ENCODE data around the gene SEMA3G.

The SEMA3G gene

DNA sequence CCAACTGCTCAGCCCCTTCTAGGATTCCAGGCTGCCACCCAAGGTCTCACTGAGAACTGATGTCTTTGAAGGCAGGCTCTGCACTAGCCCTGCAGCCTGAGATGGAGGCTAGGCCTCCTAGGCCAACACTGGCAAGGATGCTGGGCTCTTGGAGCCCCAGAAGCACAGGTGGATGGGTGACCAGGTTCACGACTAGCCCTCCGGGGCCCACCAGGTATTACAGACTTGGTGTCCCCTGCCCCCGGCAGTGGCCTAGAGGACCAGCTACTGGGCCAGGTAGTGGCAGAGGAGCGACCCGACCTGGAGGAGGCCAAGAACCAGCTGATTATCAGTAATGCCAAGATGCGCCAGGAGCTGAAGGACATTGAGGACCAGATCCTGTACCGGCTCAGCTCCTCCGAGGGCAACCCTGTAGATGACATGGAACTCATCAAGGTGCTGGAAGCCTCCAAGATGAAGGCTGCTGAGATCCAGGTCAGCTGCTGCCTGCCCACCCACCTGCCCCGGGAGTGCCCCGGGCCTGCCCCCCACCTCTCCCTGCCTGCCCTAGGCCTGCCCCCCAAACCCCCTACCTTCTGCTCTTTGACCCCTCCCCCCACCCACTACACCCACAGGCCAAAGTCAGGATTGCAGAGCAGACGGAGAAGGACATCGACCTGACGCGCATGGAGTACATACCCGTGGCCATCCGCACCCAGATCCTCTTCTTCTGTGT, 52.5 kb downstream of the SEMA3G start:
- DNase-seq: no peak
- in situ Hi-C loops (cut with HindIII; ENCODE audit: low pct_ligation_motif_present, low pct_unique_long_range_greater_than_20kb, low sequenced_read_pairs): no loop called here

DNA sequence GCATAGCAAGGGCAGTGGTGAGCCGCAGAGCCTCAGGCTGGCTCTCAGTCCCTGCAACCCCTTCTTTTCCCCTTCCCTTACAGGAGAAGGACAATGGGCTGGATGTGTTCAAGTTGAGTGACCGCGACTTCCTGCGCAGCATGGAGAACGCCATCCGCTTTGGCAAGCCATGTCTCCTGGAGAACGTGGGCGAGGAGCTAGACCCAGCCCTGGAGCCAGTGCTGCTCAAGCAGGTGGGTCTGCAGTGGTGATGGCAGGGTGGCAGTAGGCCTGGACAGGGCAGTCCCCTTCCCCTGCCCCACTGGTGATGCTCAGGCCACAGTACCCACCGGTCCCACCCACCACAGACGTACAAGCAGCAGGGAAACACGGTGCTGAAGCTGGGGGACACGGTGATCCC, 53.8 kb downstream of the SEMA3G start:
- in situ Hi-C loops (cut with HindIII; ENCODE audit: low pct_ligation_motif_present, low pct_unique_long_range_greater_than_20kb, low sequenced_read_pairs): no loop called here
- no peak for DNase-seq

- in situ Hi-C loops (cut with HindIII; ENCODE audit: low pct_ligation_motif_present, low pct_unique_long_range_greater_than_20kb, low sequenced_read_pairs): no loop called here
- peak; percentile 14 for DNase-seq
Observed at GRCh38 chr3:52388933-52389332, 56.0 kb downstream of the SEMA3G start.

GRCh38 chr3:52388348-52388821, 56.5 kb downstream of the SEMA3G start:
- in situ Hi-C loops (cut with HindIII; ENCODE audit: low pct_ligation_motif_present, low pct_unique_long_range_greater_than_20kb, low sequenced_read_pairs): no loop called here
- DNase-seq: no peak

DNA sequence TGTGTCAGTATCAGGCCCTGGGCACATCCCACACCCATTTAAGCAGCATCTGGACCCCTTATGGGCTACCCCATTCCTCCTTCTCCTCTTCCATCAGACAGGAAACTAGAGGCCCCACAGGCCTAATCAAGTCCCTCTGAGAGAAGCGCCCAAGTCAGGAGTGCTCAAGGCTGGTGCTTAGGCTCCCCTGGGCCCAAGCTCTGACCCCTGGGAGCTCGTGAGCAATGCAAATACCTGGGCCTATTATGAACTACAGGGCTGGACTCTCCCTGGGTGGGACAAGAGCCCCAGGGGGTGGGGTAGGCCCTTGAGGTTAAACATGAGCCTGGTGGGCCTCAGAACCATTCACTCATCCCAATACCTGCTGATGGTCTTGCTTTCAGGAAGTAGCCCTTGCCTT, 57.4 kb downstream of the SEMA3G start:
- in situ Hi-C loops (cut with HindIII; ENCODE audit: low pct_ligation_motif_present, low pct_unique_long_range_greater_than_20kb, low sequenced_read_pairs): no loop called here

GRCh38 chr3:52385157-52385556, 59.7 kb downstream of the SEMA3G start:
- DNase-seq: peak; percentile 59
- in situ Hi-C loops (cut with HindIII; ENCODE audit: low pct_ligation_motif_present, low pct_unique_long_range_greater_than_20kb, low sequenced_read_pairs): no loop called here

More for the DNA sequence above, 57.4 kb downstream of the SEMA3G start:
- DNase-seq: no peak

DNA sequence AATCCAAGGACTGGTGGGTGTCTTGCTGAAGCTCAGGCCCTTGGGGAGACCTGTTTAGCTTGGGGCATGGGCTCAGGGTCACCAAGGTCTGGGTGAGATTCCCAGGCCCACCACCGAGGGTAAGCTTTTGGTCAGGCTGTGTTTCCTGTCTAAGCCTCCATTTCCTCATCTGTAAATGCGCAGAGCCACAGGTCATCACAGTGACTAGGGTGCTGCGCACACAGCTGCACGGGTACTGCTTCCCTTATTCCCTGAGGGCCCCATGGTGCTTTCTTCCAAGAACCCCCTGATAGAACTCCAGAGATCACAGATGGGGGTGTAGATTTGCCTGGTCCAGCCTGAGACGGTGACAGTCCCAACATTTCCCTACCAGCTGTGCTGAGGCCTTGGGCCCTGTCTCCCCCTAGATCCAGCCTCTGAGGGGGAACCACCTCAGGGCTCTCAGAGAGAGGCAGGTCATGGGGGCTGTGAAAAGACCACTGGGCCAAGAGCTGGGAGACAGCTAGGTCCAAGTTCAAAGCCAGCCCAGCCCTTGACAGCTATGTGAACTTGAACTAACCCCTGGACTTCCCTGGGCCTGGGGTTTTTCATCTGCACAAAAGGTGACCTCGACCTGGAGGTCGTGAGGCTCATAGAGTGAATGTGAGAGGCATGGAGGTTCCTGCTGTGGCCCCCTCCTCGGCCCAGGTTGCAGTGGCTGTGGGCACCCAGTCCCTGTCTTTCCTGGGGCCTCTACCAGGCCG, 60.7 kb downstream of the SEMA3G start:
- no peak for DNase-seq
- in situ Hi-C loops (cut with HindIII; ENCODE audit: low pct_ligation_motif_present, low pct_unique_long_range_greater_than_20kb, low sequenced_read_pairs): no loop called here

DNA sequence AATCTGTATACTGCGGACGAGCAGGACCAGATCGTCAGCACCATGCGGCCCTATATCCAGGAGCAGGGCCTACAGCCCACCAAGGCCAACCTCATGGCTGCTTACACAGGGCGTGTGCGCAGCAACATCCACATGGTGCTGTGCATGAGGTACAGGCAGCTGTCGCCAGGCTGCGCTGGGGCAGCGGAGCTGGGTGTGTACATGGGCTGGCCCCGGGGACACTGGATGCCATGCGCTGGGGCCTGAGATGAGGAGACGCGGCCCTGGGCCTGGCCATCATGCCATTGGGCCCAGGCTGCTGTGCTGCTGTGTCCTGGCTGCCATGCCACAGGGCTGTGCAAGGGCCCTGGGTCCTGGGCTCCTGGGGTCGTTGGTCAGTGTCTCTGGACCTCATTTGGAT, 61.5 kb downstream of the SEMA3G start:
- DNase-seq: no peak
- in situ Hi-C loops (cut with HindIII; ENCODE audit: low pct_ligation_motif_present, low pct_unique_long_range_greater_than_20kb, low sequenced_read_pairs): no loop called here
